HUDEP-2 (cell line): ENCODE data around the gene GON4L.
"Not testable (repeated sequence)": the region's sequence is repeated elsewhere in the genome, so short reads cannot be mapped to it uniquely, and the experiment has no call there.

Experiments
- DNase-seq, 76 experiments: peaks; one replicate each; lab custom pipeline; 2025; ENCODE audit not compliant: unreplicated experiment in 76 of 76; lab: John Stamatoyannopoulos, UW

The GON4L gene, protein sequence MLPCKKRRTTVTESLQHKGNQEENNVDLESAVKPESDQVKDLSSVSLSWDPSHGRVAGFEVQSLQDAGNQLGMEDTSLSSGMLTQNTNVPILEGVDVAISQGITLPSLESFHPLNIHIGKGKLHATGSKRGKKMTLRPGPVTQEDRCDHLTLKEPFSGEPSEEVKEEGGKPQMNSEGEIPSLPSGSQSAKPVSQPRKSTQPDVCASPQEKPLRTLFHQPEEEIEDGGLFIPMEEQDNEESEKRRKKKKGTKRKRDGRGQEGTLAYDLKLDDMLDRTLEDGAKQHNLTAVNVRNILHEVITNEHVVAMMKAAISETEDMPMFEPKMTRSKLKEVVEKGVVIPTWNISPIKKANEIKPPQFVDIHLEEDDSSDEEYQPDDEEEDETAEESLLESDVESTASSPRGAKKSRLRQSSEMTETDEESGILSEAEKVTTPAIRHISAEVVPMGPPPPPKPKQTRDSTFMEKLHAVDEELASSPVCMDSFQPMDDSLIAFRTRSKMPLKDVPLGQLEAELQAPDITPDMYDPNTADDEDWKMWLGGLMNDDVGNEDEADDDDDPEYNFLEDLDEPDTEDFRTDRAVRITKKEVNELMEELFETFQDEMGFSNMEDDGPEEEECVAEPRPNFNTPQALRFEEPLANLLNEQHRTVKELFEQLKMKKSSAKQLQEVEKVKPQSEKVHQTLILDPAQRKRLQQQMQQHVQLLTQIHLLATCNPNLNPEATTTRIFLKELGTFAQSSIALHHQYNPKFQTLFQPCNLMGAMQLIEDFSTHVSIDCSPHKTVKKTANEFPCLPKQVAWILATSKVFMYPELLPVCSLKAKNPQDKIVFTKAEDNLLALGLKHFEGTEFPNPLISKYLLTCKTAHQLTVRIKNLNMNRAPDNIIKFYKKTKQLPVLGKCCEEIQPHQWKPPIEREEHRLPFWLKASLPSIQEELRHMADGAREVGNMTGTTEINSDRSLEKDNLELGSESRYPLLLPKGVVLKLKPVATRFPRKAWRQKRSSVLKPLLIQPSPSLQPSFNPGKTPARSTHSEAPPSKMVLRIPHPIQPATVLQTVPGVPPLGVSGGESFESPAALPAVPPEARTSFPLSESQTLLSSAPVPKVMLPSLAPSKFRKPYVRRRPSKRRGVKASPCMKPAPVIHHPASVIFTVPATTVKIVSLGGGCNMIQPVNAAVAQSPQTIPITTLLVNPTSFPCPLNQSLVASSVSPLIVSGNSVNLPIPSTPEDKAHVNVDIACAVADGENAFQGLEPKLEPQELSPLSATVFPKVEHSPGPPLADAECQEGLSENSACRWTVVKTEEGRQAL (N-terminal part only)

DNA sequence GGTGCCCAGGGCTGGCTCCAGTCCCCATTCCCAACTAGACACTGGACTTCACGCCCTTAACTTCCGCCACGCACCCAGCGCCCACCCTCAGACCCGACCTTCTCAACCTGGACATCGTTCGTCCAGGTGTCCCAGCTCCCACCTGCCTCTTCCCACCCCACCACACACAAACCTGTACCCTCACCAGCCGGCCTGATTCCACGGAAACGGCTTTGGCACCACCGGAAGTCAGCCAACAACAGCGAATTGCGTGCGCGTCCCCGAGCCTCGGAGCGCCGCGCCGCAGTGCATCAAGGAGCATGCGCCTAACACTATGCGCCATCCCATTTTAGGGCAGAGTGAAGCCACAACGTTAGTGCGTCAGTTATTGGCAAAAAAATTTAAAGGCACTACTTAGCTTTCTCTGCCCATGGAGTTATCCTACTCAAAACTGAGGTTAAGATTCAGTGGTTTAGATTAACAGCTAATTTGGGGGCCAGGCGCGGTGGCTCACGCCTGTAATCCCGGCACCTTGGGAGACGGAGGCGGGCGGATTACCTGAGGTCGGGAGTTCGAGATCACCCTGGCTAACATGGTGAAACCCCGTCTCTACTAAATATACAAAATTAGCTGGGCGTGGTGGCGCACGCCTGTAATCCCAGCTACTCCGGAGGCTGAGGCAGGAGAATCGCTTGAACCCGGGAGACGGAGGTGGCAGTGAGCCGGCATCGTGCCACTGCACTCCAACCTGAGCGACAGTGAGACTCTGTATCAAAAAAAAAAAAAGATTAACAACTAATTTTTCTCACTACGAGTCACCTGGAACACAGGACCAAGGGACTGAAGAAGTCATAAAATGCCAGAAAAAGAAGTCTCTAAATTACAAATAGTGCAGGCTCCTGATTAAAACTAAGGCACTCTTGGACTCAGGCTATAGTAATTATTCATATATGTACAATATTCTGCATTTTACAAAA is at the start of gene GON4L:
TSS of gene GON4L (minus strand) at position 240 of the 956 bp plus-strand sequence. CDS start 3,434 bp downstream, outside the sequence.
- peak in 74 of 76 experiments; percentile 16 to 90 (median 79) for DNase-seq

DNA sequence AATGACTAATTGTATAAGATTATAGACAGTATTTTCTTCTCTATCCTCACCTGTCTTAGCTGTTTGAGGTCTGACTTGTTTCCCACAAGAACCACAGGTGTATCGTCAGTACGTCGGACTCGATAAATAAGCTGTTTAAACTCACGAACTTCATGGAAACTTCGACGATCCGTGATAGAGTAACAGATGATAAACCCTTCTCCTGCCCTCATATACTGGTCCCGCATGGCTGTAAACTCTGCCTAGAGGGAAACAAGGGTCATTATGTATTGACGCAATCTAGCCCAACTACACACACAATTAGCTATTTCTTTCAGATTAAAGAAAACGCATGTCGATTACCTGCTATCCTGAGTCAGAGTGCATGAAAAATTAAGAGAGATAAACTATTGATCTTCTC is 47.2 kb upstream of the GON4L start:
- DNase-seq = no peak

GRCh38 chr1:155900161-155900560 is 43.1 kb upstream of the GON4L start:
- peak in 13 of 76 experiments; percentile 3 to 61 (median 21) for DNase-seq

- DNase-seq = no peak
Observed at GRCh38 chr1:155899683-155900082, 42.7 kb upstream of the GON4L start.

DNA sequence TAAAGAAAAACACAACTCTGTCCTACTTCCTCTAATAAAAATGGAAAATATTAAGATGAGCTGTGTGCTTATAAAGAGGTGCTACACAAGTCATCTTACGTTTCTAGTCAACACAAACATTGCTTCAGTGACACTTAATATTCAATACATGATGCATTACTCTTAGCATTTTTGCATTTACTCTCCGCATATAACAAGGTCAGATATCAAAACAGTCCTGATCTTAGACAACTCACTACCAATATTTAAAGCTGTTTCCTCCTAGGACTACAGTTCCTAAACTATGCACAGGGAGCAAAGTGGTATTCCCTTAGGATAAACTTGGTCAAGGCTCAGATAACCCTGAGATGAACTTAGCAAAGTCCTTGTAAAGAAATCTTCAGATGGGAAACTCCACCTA is 41.9 kb upstream of the GON4L start:
- no peak for DNase-seq

- DNase-seq = no peak
Observed at GRCh38 chr1:155897746-155898145, 40.7 kb upstream of the GON4L start.

GRCh38 chr1:155896476-155896875 is 39.5 kb upstream of the GON4L start:
- not testable (repeated sequence) for DNase-seq

DNA sequence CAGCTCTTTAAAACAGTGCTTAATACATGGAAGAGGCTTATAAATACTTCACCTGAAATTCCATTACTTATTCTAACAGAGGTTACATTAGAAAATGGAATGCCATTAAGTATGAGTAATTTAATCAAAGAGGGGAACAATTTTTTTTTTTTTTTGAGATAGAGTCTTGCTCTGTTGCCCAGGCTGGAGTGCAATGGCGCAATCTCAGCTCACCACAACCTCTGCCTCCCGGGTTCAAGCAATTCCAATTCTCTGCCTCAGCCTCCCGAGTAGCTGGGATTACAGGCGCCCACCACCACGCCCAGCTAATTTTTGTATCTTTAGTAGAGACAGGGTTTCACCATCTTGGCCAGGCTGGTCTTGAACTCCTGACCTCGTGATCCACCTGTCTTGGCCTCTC is 38.6 kb upstream of the GON4L start:
- not testable (repeated sequence) for DNase-seq

DNA sequence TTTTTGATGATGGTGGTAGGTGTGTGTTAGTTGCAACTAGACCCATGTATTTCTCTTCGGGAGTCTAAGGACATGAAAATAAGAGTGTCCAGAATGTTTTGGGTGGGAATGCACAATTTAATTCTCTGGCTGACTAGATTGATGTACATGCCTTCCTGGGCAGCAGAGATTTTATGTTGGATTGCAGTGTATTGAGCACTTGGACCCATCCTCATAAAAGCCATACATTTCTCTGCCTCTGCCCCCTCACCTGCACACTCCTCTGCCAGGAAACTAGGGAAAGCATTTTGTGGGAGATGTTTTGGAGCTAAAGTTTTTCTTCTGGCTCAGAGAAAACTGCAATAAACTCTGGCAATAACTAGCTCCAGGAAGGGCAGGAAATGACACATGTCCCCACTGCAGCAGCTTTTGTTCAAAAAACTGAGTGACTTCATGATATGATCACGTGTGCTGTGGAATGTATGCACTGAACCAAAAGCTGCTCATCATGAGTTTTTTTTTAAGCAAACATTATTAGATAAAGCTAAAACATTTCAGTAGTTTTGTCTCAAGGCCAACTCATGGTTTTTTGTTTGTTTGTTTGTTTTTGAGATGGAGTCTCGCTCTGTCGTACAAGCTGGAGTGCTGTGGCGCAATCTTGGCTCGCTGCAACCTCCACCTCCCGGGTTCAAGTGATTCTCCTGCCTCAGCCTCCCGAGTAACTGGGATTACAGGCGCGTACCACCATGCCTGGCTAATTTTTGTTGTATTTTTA is 36.6 kb upstream of the GON4L start:
- no peak for DNase-seq

GRCh38 chr1:155892796-155893195 is 35.8 kb upstream of the GON4L start:
- DNase-seq = no peak

DNA sequence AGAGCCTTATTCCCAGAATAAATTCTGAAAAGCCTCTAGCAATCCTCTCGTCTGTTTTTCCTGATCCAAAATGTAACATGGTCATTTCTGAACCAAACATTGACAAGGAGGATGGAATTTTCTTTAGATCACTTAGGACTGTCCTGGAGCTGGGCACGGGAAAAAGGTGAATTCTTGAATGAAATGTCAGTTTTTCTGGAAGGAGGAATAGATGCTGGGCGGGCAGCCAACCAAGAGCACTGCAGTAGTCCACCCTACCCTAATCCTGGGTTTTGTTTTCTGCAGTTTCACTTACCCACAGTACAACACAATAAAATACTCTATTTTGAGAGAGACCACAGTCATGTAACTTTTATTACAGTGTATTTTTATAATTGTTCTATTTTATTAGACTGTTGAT is 33.2 kb upstream of the GON4L start:
- no peak for DNase-seq

DNA sequence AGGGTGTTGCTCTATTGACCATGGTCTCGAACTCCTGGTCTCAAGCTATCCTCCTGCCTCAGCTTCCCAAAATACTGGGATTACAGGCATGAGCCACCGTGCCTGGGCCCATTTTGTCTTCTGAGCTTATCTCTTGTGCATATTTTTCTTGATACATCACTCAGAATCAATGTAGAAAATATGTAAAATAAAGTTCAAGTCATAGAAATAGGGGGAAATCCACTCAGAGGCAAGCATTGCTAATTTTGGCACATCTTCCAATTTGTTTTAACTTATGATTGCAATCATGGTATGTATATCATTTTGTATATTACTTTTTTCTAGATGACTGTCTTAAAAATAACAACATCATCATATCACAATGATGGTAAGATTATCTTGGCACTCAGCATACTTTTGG is 32.6 kb upstream of the GON4L start:
- DNase-seq = no peak

- DNase-seq = no peak
Observed at GRCh38 chr1:155888481-155888880, 31.5 kb upstream of the GON4L start.

DNA sequence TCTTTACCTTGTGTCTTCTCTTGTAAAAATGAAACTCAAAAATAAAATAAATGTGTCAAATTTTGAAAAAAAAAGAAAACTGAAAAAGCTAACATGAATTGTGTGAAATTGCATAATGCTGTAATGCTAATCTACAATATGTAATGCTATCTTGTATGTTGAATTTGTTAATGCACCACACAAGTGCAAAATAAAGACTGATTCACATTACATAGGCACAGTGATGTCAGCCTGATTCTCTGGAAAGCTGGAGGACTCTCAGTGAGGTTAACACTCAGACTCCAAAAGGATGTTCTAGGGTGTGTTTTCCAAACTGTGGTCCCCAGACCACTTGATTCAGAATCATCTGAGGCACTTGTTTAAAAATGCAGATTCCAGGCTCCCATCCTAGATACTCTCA is 28.0 kb upstream of the GON4L start:
- no peak for DNase-seq

DNA sequence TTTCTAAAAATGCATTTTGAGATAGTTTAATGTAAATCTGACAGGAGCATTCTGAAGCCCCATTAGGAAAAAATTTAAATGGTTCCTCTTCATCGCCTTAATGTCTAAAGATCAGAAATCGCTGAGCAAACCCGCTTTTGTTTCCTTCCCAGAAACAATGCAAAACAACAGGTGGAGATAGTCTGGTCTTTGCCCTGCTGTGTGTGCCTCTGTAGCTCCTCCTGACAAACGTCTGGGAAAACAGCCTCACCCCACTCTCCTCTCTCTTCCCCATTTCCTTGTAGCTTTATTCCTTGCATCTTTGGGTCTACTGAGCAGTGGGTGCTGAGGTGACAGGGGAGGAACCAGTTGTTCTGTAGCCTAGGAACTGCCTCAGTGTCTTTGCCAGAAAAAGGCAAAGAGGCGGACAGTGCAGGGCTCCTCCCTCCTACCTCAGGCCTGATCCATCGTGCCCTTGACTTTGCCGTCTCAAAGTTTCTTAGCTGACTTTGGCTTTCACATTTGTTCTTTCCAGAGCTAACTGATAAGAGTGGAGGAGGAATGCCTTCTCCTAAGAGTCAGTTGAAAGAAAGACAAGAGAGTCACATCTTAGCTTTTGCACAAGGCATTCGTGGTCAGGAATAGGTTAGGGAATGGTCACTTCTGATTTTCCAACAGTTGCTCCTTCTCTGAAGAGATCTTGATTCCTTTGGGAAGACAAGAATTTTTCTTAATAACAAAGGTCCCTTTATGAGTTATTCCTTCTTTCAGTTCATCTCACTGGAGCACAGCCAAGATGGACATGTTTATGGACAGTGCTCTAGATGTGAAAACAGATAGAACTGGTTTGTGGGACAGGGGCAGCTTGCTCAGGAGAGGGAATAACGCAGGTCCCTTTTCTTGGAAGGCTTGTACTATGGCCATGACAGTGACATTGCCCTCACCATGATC is 27.3 kb upstream of the GON4L start:
- no peak for DNase-seq

DNA sequence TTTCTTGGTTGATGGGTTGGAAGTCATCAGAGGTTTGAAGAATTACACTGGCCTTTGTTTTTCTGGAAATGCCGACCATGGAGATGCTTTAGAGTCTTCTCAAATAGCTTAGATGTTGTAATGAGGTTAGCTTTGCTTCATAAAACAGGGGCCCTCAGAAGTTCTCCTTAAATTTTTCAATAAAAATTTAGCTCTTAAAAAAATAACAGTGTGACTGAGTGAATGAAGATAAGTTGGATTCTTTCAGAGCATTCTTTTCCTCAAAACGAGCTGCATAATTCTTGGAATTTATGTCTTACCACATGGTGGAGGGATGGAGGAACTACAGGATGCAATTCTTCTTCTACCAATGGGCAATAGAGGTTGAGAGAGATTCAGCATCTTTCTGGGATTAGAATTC is 25.8 kb upstream of the GON4L start:
- DNase-seq = no peak

DNA sequence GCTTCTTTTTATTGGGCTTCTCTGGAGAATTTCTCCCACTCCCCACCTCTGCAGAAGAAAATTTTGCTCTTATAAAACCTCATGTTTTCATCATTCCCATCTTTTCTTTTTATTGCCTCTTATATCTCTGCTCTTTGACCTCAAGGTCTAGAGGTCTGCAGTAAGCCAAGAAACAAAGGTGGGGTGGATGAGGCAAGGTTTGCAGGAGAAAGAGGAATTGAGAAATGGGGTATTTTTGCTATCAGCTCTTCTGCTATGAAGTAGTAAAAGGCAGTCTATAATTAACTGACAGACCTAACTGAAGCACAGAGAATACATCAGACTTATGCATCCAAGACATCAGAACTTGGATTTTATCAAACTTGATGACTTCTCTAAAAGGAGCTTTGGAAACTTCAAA is 25.2 kb upstream of the GON4L start:
- DNase-seq = no peak

- DNase-seq = no peak
Observed at GRCh38 chr1:155880950-155881349, 23.9 kb upstream of the GON4L start.
